SK-N-SH (cell line): ENCODE results near the gene PTH. TPM values are rescaled to one million over a fixed set of nuclear protein-coding genes. Genes with fewer than 3 reads are reported as not detected.

Experiments used
- CTCF ChIA-PET: fragments of 300-600, 350-600 bp; formaldehyde crosslinking; extraction: SDS; loops from one replicate; lab custom pipeline; 2021; lab: Yijun Ruan, JAX
- POLR2A ChIA-PET: fragments of 350-600 bp; sonication (Branson Sonifier 250); formaldehyde crosslinking; extraction: SDS; loops from one replicate; lab custom pipeline; 2020; ENCODE audit warnings: antibody characterized with exemption, inconsistent platforms; lab: Yijun Ruan, JAX
- DNase-seq: peaks from one replicate; pipeline ENCODE4 v3.0.0; 2012
- H2AFZ ChIP-seq: fragments of 200-600 bp; sonication (generic); 2 replicates; pipeline ENCODE4 v1.8.1; 2016; ENCODE audit warnings: antibody characterized with exemption, mild to moderate bottlenecking, low read depth
- H3F3A ChIP-seq: fragments of 200-600 bp; sonication (generic); replicated peaks from 2 replicates; pipeline ENCODE3; 2016; ENCODE audit warnings: antibody characterized with exemption, mild to moderate bottlenecking; ENCODE audit not compliant: insufficient read depth
- H3K27ac ChIP-seq, 2 experiments: fragments of 200-500 bp in 1 of 2; fragments of 200-600 bp in 1 of 2; sonication (Bioruptor generic) in 1 of 2; sonication (generic), shearing (Covaris generic) in 1 of 2; 2 replicates each; pipeline versions ENCODE4 v1.5.1 to v1.6.1; 2014 to 2016; ENCODE audit warnings: low read depth in 2 of 2, inconsistent platforms in 1 of 2, low read length in 1 of 2, mild to moderate bottlenecking in 1 of 2, mixed read lengths in 1 of 2
- H3K27me3 ChIP-seq: fragments of 200-600 bp; sonication (generic), shearing (Covaris generic); 2 replicates; pipeline ENCODE4 v1.6.1; 2016; ENCODE audit warnings: mixed run types; ENCODE audit not compliant: insufficient read depth
- H3K36me3 ChIP-seq, 2 experiments: fragments of 200-500 bp in 1 of 2; fragments of 200-600 bp in 1 of 2; sonication (Bioruptor generic) in 1 of 2; sonication (generic) in 1 of 2; replicated peaks in 1 of 2; 2 replicates each; pipeline versions ENCODE3 to v1.5.1; 2014 to 2016; ENCODE audit warnings: low read length in 1 of 2, mild to moderate bottlenecking in 1 of 2; ENCODE audit not compliant: insufficient read depth in 2 of 2, control insufficient read depth in 1 of 2
- H3K4me1 ChIP-seq, 2 experiments: fragments of 200-500 bp in 1 of 2; fragments of 200-600 bp in 1 of 2; sonication (Bioruptor generic) in 1 of 2; sonication (generic), shearing (Covaris generic) in 1 of 2; 2 replicates each; pipeline versions ENCODE4 v1.5.1 to v1.6.1; 2014 to 2016; ENCODE audit warnings: low read depth in 1 of 2, low read length in 1 of 2, mixed run types in 1 of 2; ENCODE audit not compliant: insufficient read depth in 2 of 2, control insufficient read depth in 1 of 2
- H3K4me2 ChIP-seq: fragments of 200-600 bp; sonication (generic), shearing (Covaris generic); 2 replicates; pipeline ENCODE4 v1.6.1; 2017; ENCODE audit warnings: mixed run types
- H3K4me3 ChIP-seq, 2 experiments: fragments of 200-500 bp in 1 of 2; fragments of 200-600 bp in 1 of 2; sonication (Bioruptor generic) in 1 of 2; sonication (generic), shearing (Covaris generic) in 1 of 2; 2 replicates each; pipeline versions ENCODE4 v1.5.1 to v1.8.1; 2014 to 2016; ENCODE audit warnings: low read depth in 2 of 2, inconsistent platforms in 1 of 2, low read length in 1 of 2, mild to moderate bottlenecking in 1 of 2, mixed read lengths in 1 of 2, moderate library complexity in 1 of 2
- H3K79me2 ChIP-seq: fragments of 200-600 bp; sonication (generic); 2 replicates; pipeline ENCODE4 v1.8.1; 2017; ENCODE audit warnings: mild to moderate bottlenecking; ENCODE audit not compliant: insufficient read depth
- H3K9ac ChIP-seq: fragments of 200-600 bp; sonication (generic); 2 replicates; pipeline ENCODE4 v1.6.1; 2017; ENCODE audit warnings: mixed run types
- H3K9me2 ChIP-seq: fragments of 200-600 bp; sonication (generic); 2 replicates; pipeline ENCODE4 v1.6.1; 2017; ENCODE audit warnings: mixed run types
- H3K9me3 ChIP-seq: fragments of 200-600 bp; sonication (generic); 2 replicates; pipeline ENCODE4 v1.6.1; 2017; ENCODE audit warnings: mixed run types, mild to moderate bottlenecking, moderate library complexity
- H4K20me1 ChIP-seq: fragments of 200-600 bp; sonication (generic); 2 replicates; pipeline ENCODE4 v1.6.1; 2017; ENCODE audit warnings: mild to moderate bottlenecking, mixed run types; ENCODE audit not compliant: insufficient read depth
- EZH2phosphoT487 ChIP-seq: fragments of 200-600 bp; sonication (generic); IDR thresholded peaks from 2 replicates; pipeline ENCODE4 v1.6.1; 2017; ENCODE audit warnings: low read depth, mixed run types, mild to moderate bottlenecking, antibody characterized with exemption, moderate library complexity, borderline replicate concordance
- FOSL2 ChIP-seq: IDR thresholded peaks from 2 replicates; pipeline ENCODE4 v1.4.0; 2012; ENCODE audit warnings: low read depth, mild to moderate bottlenecking, moderate library complexity, borderline replicate concordance
- FOXJ3 ChIP-seq: sonication (generic); formaldehyde crosslinking; IDR thresholded peaks from 2 replicates; pipeline ENCODE4 v1.5.1; 2020; ENCODE audit warnings: mild to moderate bottlenecking, missing genetic modification reagents
- GABPA ChIP-seq: IDR thresholded peaks from 2 replicates; pipeline ENCODE4 v1.4.0; 2012; ENCODE audit warnings: low read depth, mild to moderate bottlenecking
- IRF3 ChIP-seq: fragments of 150-350 bp; IDR thresholded peaks from 2 replicates; pipeline ENCODE4 v1.6.1; 2016; ENCODE audit warnings: mild to moderate bottlenecking, low read depth, low read length
- MAX ChIP-seq: IDR thresholded peaks from 2 replicates; pipeline ENCODE4 v1.4.0; 2012; ENCODE audit warnings: low read depth
- MEF2A ChIP-seq: IDR thresholded peaks from 2 replicates; pipeline ENCODE4 v1.4.0; 2012; ENCODE audit warnings: low read depth, borderline replicate concordance
- MXI1 ChIP-seq: IDR thresholded peaks from 2 replicates; pipeline ENCODE4 v1.6.1; 2012; ENCODE audit warnings: mild to moderate bottlenecking, low read depth, low read length, improper control_type of control experiment
- NFIC ChIP-seq: IDR thresholded peaks from 2 replicates; pipeline ENCODE4 v1.4.0; 2012; ENCODE audit warnings: borderline replicate concordance
- PBX3 ChIP-seq: IDR thresholded peaks from 2 replicates; pipeline ENCODE4; 2012
- RCOR1 ChIP-seq: fragments of 150-350 bp; IDR thresholded peaks from 2 replicates; pipeline ENCODE4 v1.6.1; 2017; ENCODE audit warnings: antibody characterized with exemption, low read length
- REST ChIP-seq: IDR thresholded peaks from 2 replicates; pipeline ENCODE4 v1.6.1; 2012; ENCODE audit warnings: mild to moderate bottlenecking, low read depth, low read length, moderate library complexity
- SIN3A ChIP-seq: IDR thresholded peaks from 2 replicates; pipeline ENCODE4 v1.6.1; 2012; ENCODE audit warnings: low read depth, mild to moderate bottlenecking, low read length, moderate library complexity, borderline replicate concordance
- USF2 ChIP-seq: fragments of 150-350 bp; IDR thresholded peaks from 2 replicates; pipeline ENCODE4 v1.6.1; 2017; ENCODE audit warnings: antibody characterized with exemption, low read length, low read depth, borderline replicate concordance
- YY1 ChIP-seq: IDR thresholded peaks from 2 replicates; pipeline ENCODE4 v1.4.0; 2012; ENCODE audit warnings: low read depth, mild to moderate bottlenecking
- WGBS: methylation state at CpG from one replicate; pipeline ENCODE4 v1.1.6; 2017; ENCODE audit warnings: low lambda C conversion rate; 5-methylcytosine and 5-hydroxymethylcytosine counted together
- polyA plus RNA-seq, 3 experiments: library from polyadenylated mRNA; depleted of rRNA; stranded (reverse); fragments of >200 nt; gene quantifications; 2 replicates each; pipeline ENCODE4 v1.2.3, GENCODE V29; 2012

The PTH gene
- polyA plus RNA-seq, 1 of the 3 experiments (the other 2 are of a cell fraction): not detected

- ChIA-PET CTCF (no interaction called here), POLR2A (no interaction called here)
- no peak for DNase-seq
- Histone ChIP-seq H3K4me2 (no peak overlapping the region), H4K20me1 (no peaks in the 10 kb centered on the region), H3K27ac (no peak overlapping the region), H3K9me3 (no peaks in the 10 kb centered on the region), H3K4me1 (no peaks in the 10 kb centered on the region), H3K27me3 (no peaks in the 10 kb centered on the region), H3K4me3 (no peak overlapping the region; a peak in 1 of 4 replicates), H3K36me3 (no peaks in the 10 kb centered on the region), H3K79me2 (no peaks in the 10 kb centered on the region), H3F3A (no peaks in the 10 kb centered on the region), H3K9me2 (no peaks in the 10 kb centered on the region), H2AFZ (no peak overlapping the region), H3K9ac (no peak overlapping the region)
- TF ChIP-seq RCOR1 (no peak), GABPA (no peak), FOSL2 (no peak), FOXJ3 (CRISPR knock-in tag) (no peak), EZH2phosphoT487 (no peak), MAX (no peak), NFIC (no peak), MEF2A (no peak), USF2 (no peak), YY1 (no peak), REST (no peak), SIN3A (no peak), IRF3 (no peak), MXI1 (no peak), PBX3 (no peak)
- 0% methylated on average over 2 of the region's 2 CpGs for WGBS
Measured at GRCh38 chr11:13525257-13525656, 29.5 kb upstream of the PTH start.
